Activated CD8-positive, alpha-beta memory T cell treated with anti-CD3 and anti-CD28 coated beads for 48 hours (primary cell): Measurements from ENCODE around the gene GUCY1A2.

Source experiments
- DNase-seq, 3 experiments: peaks; one replicate each; pipeline ENCODE4 v3.0.0-alpha.2; 2020; ENCODE audit warnings: low read depth in 2 of 3, low spot score in 2 of 3

The GUCY1A2 gene

GRCh38 chr11:106761745-106762144, 256.5 kb downstream of the GUCY1A2 start:
- no peak for DNase-seq

GRCh38 chr11:106761240-106761639, 257.0 kb downstream of the GUCY1A2 start:
- no peak for DNase-seq

- no peak for DNase-seq
These were observed 270.2 kb downstream of the GUCY1A2 start for GRCh38 chr11:106748059-106748458.

- no peak for DNase-seq
These were observed 272.3 kb downstream of the GUCY1A2 start for GRCh38 chr11:106745941-106746340.

- no peak for DNase-seq
These were observed 284.6 kb downstream of the GUCY1A2 start for GRCh38 chr11:106733635-106734034.

GRCh38 chr11:106728859-106729258, 289.4 kb downstream of the GUCY1A2 start:
- DNase-seq: no peak

GRCh38 chr11:106728379-106728778, 289.9 kb downstream of the GUCY1A2 start:
- DNase-seq: no peak

- DNase-seq: no peak
These were observed 291.0 kb downstream of the GUCY1A2 start for GRCh38 chr11:106727256-106727655.

- DNase-seq: no peak
These were observed 293.9 kb downstream of the GUCY1A2 start for GRCh38 chr11:106724293-106724892.

GRCh38 chr11:106723071-106723470, 295.2 kb downstream of the GUCY1A2 start:
- DNase-seq: no peak

- no peak for DNase-seq
These were observed 301.1 kb downstream of the GUCY1A2 start for GRCh38 chr11:106717222-106717621.

- DNase-seq: no peak
These were observed 304.1 kb downstream of the GUCY1A2 start for GRCh38 chr11:106714199-106714598.

GRCh38 chr11:106708348-106708747, 309.9 kb downstream of the GUCY1A2 start:
- no peak for DNase-seq

GRCh38 chr11:106706355-106706754, 311.9 kb downstream of the GUCY1A2 start:
- no peak for DNase-seq

- no peak for DNase-seq
These were observed 315.5 kb downstream of the GUCY1A2 start for GRCh38 chr11:106702805-106703204.

- no peak for DNase-seq
These were observed 321.2 kb downstream of the GUCY1A2 start for GRCh38 chr11:106697058-106697457.

GRCh38 chr11:106695506-106695905, 322.8 kb downstream of the GUCY1A2 start:
- no peak for DNase-seq

- no peak for DNase-seq
These were observed 323.8 kb downstream of the GUCY1A2 start for GRCh38 chr11:106694501-106694900.

- DNase-seq: no peak
These were observed 326.4 kb downstream of the GUCY1A2 start for GRCh38 chr11:106691807-106692365.

GRCh38 chr11:106690923-106691322, 327.4 kb downstream of the GUCY1A2 start:
- DNase-seq: no peak

GRCh38 chr11:106684944-106685343, 333.3 kb downstream of the GUCY1A2 start:
- no peak for DNase-seq

GRCh38 chr11:106683435-106683834, 334.8 kb downstream of the GUCY1A2 start:
- no peak for DNase-seq

- no peak for DNase-seq
These were observed 336.8 kb downstream of the GUCY1A2 start for GRCh38 chr11:106681435-106681834.
